ENCODE measurements around the gene TMTC4.
"Not testable (repeated sequence)": the region's sequence is repeated elsewhere in the genome, so short reads cannot be mapped to it uniquely, and the experiment has no call there.

Gene TMTC4

DNA sequence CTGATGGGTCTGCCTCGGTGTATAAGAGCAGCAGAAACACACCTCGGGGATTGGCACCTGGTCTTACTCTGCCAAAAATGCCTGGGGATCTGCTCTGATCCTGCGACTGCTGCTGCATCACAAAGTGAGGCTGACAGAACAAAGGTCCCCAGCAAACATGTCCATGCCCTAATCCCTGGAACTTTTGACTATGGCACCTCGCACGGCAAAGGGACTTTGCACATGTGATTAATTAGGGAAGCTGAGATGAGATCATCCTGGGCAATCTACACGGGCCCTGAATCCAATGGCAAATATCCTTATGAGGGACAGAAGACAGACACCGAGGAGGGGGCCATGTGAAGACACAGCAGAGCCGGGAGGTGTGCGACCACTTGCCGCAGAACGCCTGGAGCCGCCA, 94.5 kb downstream of the TMTC4 start:
- peaks cover 0 to 8% (median 5%) of the 10 kb centered on the region in 4 experiments for H3K36me3 ChIP-seq (ENCODE audit: control insufficient read depth in 4 of 4, insufficient read depth in 4 of 4, low read length in 3 of 4)
- ChIA-PET POLR2A (no interaction called here), CTCF (interaction anchor here (0.8 to 1.1 kb wide), 2 partner anchors 134 to 145 kb away, joined by 3 read pairs; no protein-coding TSS in a partner anchor)
- DNase-seq, result no peak
- WGBS (ENCODE audit: insufficient coverage), result 99% methylated on average over 12 of the region's 12 CpGs
- peaks cover 0 to 14% (median 4%) of the 10 kb centered on the region in 5 experiments for H3K9me3 ChIP-seq (ENCODE audit: control extremely low read depth in 1 of 5, control insufficient read depth in 4 of 5, insufficient read depth in 2 of 5, low read depth in 1 of 5, low read length in 4 of 5)
- no peak overlapping the region for H3K4me3 ChIP-seq (ENCODE audit: control insufficient read depth in 1 of 7, extremely low read depth in 1 of 7, insufficient read depth in 4 of 7, low read depth in 2 of 7, low read length in 6 of 7)
- no peaks in the 10 kb centered on the region for H3K27me3 ChIP-seq (replicated peaks in 2 of 5; ENCODE audit: control insufficient read depth in 4 of 5, insufficient read depth in 5 of 5, low read length in 4 of 5)
- no peak overlapping the region for H3K27ac ChIP-seq (ENCODE audit: insufficient read depth in 1 of 2, low read depth in 1 of 2, low read length in 2 of 2, poor library complexity in 1 of 2, severe bottlenecking in 2 of 2)
- peaks cover 0 to 2% (median 0%) of the 10 kb centered on the region in 4 experiments for H3K4me1 ChIP-seq (ENCODE audit: control extremely low read depth in 1 of 4, control insufficient read depth in 4 of 4, insufficient read depth in 4 of 4, low read length in 3 of 4)

DNA sequence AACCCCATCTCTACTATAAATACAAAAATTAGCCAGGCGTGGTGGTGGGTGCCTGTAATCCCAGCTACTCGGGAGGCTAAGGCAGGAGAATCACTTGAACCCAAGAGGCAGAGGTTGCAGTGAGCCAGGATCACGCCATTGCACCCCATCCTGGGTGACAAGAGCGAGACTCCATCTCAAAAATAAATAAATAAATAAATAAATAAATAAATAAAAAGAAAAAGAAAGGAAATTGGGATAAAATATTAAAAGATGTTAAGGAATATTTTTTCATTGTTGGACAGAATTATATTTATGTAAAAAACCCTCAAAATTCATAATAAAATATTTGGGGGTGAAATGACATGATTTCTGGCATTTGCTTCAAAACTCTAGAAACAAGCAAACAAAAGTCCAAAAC, 97.4 kb downstream of the TMTC4 start:
- H3K27ac ChIP-seq (ENCODE audit: insufficient read depth in 1 of 2, low read depth in 1 of 2, low read length in 2 of 2, poor library complexity in 1 of 2, severe bottlenecking in 2 of 2); DNase-seq; H3K36me3 ChIP-seq (ENCODE audit: control insufficient read depth in 4 of 4, insufficient read depth in 4 of 4, low read length in 3 of 4); CTCF ChIA-PET; POLR2A ChIA-PET; H3K4me3 ChIP-seq (ENCODE audit: control insufficient read depth in 1 of 7, extremely low read depth in 1 of 7, insufficient read depth in 4 of 7, low read depth in 2 of 7, low read length in 6 of 7); H3K27me3 ChIP-seq (replicated peaks in 2 of 5; ENCODE audit: control insufficient read depth in 4 of 5, insufficient read depth in 5 of 5, low read length in 4 of 5); H3K4me1 ChIP-seq (ENCODE audit: control extremely low read depth in 1 of 4, control insufficient read depth in 4 of 4, insufficient read depth in 4 of 4, low read length in 3 of 4): not testable (repeated sequence)
- WGBS (ENCODE audit: insufficient coverage), result no CpG with 5 or more reads among the region's 4 CpGs
- peaks cover 0 to 14% (median 4%) of the 10 kb centered on the region in 5 experiments for H3K9me3 ChIP-seq (ENCODE audit: control extremely low read depth in 1 of 5, control insufficient read depth in 4 of 5, insufficient read depth in 2 of 5, low read depth in 1 of 5, low read length in 4 of 5)

DNA sequence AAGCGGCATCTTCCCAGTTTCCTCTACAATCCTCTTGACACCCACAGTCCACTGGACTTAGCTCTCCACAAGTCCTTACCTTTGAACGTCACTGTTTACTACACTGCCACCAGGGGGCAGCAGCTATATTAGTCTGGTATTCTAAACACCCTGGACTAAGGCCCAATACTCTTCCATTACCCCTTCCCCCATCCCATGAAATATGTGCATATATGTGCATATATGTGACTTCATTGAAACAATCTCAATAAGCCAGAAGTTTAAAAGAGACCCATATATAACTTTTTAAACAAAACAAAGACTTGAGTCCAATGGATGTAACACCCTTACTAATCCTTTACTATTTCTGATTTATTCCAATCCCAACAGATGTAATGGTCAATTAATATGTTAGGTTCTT, 101.5 kb downstream of the TMTC4 start:
- no peaks in the 10 kb centered on the region for H3K27me3 ChIP-seq (replicated peaks in 2 of 5; ENCODE audit: control insufficient read depth in 4 of 5, insufficient read depth in 5 of 5, low read length in 4 of 5)
- ChIA-PET CTCF (interaction anchor here (0.5 to 6.5 kb wide), 23 partner anchors 8 to 554 kb away, joined by 3 to 53 read pairs (median 4); partner anchors contain the start of genes GGACT and TMTC4), POLR2A (no interaction called here)
- H3K9me3 ChIP-seq (ENCODE audit: control extremely low read depth in 1 of 5, control insufficient read depth in 4 of 5, insufficient read depth in 2 of 5, low read depth in 1 of 5, low read length in 4 of 5), result no peaks in the 10 kb centered on the region
- H3K27ac ChIP-seq (ENCODE audit: insufficient read depth in 1 of 2, low read depth in 1 of 2, low read length in 2 of 2, poor library complexity in 1 of 2, severe bottlenecking in 2 of 2), result no peak overlapping the region
- H3K36me3 ChIP-seq (ENCODE audit: control insufficient read depth in 4 of 4, insufficient read depth in 4 of 4, low read length in 3 of 4), result no peaks in the 10 kb centered on the region
- WGBS (ENCODE audit: insufficient coverage), result 43% methylated on average over 2 of the region's 2 CpGs
- DNase-seq, result peak; percentile 80 to 87 (median 83)
- H3K4me1 ChIP-seq (ENCODE audit: control extremely low read depth in 1 of 4, control insufficient read depth in 4 of 4, insufficient read depth in 4 of 4, low read length in 3 of 4), result no peaks in the 10 kb centered on the region
- no peak overlapping the region for H3K4me3 ChIP-seq (ENCODE audit: control insufficient read depth in 1 of 7, extremely low read depth in 1 of 7, insufficient read depth in 4 of 7, low read depth in 2 of 7, low read length in 6 of 7)

DNA sequence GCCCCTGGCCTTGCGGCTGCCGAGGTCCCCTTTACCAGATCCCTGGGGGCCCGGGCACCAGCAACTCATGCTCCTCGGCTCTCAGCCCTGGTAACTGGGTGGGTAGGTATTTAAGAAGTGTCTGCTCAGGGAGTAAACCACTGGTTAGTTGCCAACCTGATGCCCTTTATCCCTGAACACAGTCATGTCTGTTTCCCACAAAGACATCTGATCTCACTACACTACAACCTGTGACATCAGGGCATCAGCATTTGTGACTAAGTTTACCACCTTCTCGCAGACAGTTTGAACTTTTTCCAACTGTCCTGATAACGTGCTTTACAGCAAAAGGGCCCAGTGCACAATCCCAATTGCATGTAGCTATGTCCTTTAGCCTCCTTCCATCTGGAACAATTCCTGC, 108.1 kb downstream of the TMTC4 start:
- Histone ChIP-seq H3K27me3 (replicated peaks in 2 of 5; ENCODE audit: control insufficient read depth in 4 of 5, insufficient read depth in 5 of 5, low read length in 4 of 5) (no peaks in the 10 kb centered on the region), H3K27ac (ENCODE audit: insufficient read depth in 1 of 2, low read depth in 1 of 2, low read length in 2 of 2, poor library complexity in 1 of 2, severe bottlenecking in 2 of 2) (no peak overlapping the region), H3K4me1 (ENCODE audit: control extremely low read depth in 1 of 4, control insufficient read depth in 4 of 4, insufficient read depth in 4 of 4, low read length in 3 of 4) (no peaks in the 10 kb centered on the region), H3K4me3 (ENCODE audit: control insufficient read depth in 1 of 7, extremely low read depth in 1 of 7, insufficient read depth in 4 of 7, low read depth in 2 of 7, low read length in 6 of 7) (no peak overlapping the region), H3K9me3 (ENCODE audit: control extremely low read depth in 1 of 5, control insufficient read depth in 4 of 5, insufficient read depth in 2 of 5, low read depth in 1 of 5, low read length in 4 of 5) (peaks cover 0 to 7% (median 4%) of the 10 kb centered on the region in 5 experiments), H3K36me3 (ENCODE audit: control insufficient read depth in 4 of 4, insufficient read depth in 4 of 4, low read length in 3 of 4) (no peaks in the 10 kb centered on the region)
- ChIA-PET CTCF (interaction anchor here (1.5 kb wide), 1 partner anchor 8 kb away, joined by 8 read pairs; no protein-coding TSS in a partner anchor), POLR2A (no interaction called here)
- WGBS (ENCODE audit: insufficient coverage), result 100% methylated on average over 2 of the region's 6 CpGs
- no peak for DNase-seq

DNA sequence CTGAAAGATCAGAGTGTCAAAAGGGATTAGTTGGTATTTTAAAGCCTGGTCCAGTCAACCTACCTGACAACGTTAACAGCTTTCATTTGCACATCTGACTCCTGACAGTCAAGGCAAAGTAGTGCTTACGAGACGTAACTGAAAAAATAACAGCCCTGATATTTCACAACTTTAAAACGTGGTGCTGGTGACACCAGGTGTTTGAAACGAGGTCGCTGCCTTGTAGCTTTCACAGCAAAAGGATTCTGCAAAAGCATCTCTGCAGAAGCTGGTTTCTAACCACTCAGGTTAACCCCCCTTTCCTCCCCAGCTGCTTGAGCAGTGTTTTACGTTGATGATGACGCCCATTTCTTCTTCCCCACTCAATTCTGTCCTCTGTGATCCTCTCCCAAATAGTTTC, 109.3 kb downstream of the TMTC4 start:
- Histone ChIP-seq H3K27me3 (replicated peaks in 2 of 5; ENCODE audit: control insufficient read depth in 4 of 5, insufficient read depth in 5 of 5, low read length in 4 of 5) (no peaks in the 10 kb centered on the region), H3K27ac (ENCODE audit: insufficient read depth in 1 of 2, low read depth in 1 of 2, low read length in 2 of 2, poor library complexity in 1 of 2, severe bottlenecking in 2 of 2) (no peak overlapping the region), H3K4me1 (ENCODE audit: control extremely low read depth in 1 of 4, control insufficient read depth in 4 of 4, insufficient read depth in 4 of 4, low read length in 3 of 4) (no peaks in the 10 kb centered on the region), H3K4me3 (ENCODE audit: control insufficient read depth in 1 of 7, extremely low read depth in 1 of 7, insufficient read depth in 4 of 7, low read depth in 2 of 7, low read length in 6 of 7) (no peak overlapping the region), H3K9me3 (ENCODE audit: control extremely low read depth in 1 of 5, control insufficient read depth in 4 of 5, insufficient read depth in 2 of 5, low read depth in 1 of 5, low read length in 4 of 5) (peaks cover 0 to 7% (median 4%) of the 10 kb centered on the region in 5 experiments), H3K36me3 (ENCODE audit: control insufficient read depth in 4 of 4, insufficient read depth in 4 of 4, low read length in 3 of 4) (no peaks in the 10 kb centered on the region)
- ChIA-PET CTCF (interaction anchor here (0.7 to 1.5 kb wide), 3 partner anchors 9 to 1299 kb away, joined by 3 to 8 read pairs (median 3); no protein-coding TSS in a partner anchor), POLR2A (no interaction called here)
- 85% methylated on average over 8 of the region's 8 CpGs for WGBS (ENCODE audit: insufficient coverage)
- DNase-seq, result no peak

DNA sequence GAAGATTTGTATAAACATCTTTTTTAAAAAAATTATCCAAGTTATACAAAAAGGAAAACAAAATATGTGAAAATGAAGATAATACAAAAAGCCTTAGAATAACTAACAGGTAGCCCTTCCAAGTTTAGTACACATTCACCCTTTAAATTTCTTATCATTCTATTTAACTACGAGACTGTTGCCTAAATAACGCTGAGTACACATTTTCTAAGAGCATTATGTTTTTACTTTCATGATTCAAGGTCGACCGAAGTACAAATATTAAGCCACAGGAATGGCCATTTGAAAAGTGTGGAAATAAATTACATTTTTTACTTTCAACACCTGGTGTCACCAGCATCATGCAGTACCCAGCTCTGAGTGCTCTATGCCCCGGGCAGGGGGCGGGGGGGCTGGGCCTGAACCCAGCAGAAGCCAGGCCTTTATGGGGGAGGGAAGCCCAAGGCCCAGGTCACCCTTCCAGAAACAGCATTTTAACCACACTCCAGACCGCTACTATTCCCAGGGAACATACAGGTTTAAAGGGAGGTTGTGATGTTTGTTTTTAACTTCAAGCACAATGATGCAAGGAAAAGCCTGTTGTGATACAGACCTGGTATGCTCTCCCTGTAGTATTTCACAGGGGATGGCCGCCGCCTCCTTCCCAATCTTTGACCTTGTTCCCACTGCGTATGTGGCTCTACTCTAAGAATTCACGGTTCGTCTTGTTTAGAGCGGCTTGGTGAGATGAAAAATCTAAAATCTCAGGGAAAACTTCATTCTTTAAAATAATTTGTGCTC, 110.0 kb downstream of the TMTC4 start:
- no peaks in the 10 kb centered on the region for H3K27me3 ChIP-seq (replicated peaks in 2 of 5; ENCODE audit: control insufficient read depth in 4 of 5, insufficient read depth in 5 of 5, low read length in 4 of 5)
- no peaks in the 10 kb centered on the region for H3K36me3 ChIP-seq (ENCODE audit: control insufficient read depth in 4 of 4, insufficient read depth in 4 of 4, low read length in 3 of 4)
- H3K9me3 ChIP-seq (ENCODE audit: control extremely low read depth in 1 of 5, control insufficient read depth in 4 of 5, insufficient read depth in 2 of 5, low read depth in 1 of 5, low read length in 4 of 5), result peaks cover 0 to 7% (median 4%) of the 10 kb centered on the region in 5 experiments
- no peak overlapping the region for H3K27ac ChIP-seq (ENCODE audit: insufficient read depth in 1 of 2, low read depth in 1 of 2, low read length in 2 of 2, poor library complexity in 1 of 2, severe bottlenecking in 2 of 2)
- H3K4me1 ChIP-seq (ENCODE audit: control extremely low read depth in 1 of 4, control insufficient read depth in 4 of 4, insufficient read depth in 4 of 4, low read length in 3 of 4), result no peaks in the 10 kb centered on the region
- no peak for DNase-seq
- H3K4me3 ChIP-seq (ENCODE audit: control insufficient read depth in 1 of 7, extremely low read depth in 1 of 7, insufficient read depth in 4 of 7, low read depth in 2 of 7, low read length in 6 of 7), result peak overlapping the region in 1 of 7 experiments; percentile 2
- ChIA-PET POLR2A (no interaction called here), CTCF (interaction anchor here (0.7 to 1.5 kb wide), 3 partner anchors 10 to 1299 kb away, joined by 3 to 8 read pairs (median 3); no protein-coding TSS in a partner anchor)
- 98% methylated on average over 4 of the region's 13 CpGs for WGBS (ENCODE audit: insufficient coverage)

DNA sequence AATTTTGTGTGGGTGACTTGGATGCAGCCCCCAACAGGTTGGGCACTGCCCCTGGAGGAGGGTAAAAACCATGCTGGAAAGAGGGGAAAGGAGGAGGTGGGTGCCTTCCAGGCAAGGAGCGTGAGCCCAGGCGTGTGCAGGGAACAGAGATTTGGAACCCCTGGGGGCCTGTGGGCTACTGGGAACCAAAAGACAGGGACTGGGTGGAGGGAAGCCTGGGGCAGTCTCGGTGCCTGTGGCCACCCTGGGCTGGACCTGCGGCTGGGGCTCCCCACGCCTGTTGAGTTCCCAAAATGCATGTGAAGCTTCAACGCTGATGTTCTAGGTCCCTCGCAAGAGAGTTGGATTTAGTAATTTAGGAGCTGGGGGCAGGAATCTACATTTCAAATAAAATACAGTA, 110.8 kb downstream of the TMTC4 start:
- peaks cover 0 to 7% (median 4%) of the 10 kb centered on the region in 5 experiments for H3K9me3 ChIP-seq (ENCODE audit: control extremely low read depth in 1 of 5, control insufficient read depth in 4 of 5, insufficient read depth in 2 of 5, low read depth in 1 of 5, low read length in 4 of 5)
- DNase-seq, result no peak
- H3K4me1 ChIP-seq (ENCODE audit: control extremely low read depth in 1 of 4, control insufficient read depth in 4 of 4, insufficient read depth in 4 of 4, low read length in 3 of 4), result no peaks in the 10 kb centered on the region
- WGBS (ENCODE audit: insufficient coverage), result 96% methylated on average over 2 of the region's 7 CpGs
- H3K36me3 ChIP-seq (ENCODE audit: control insufficient read depth in 4 of 4, insufficient read depth in 4 of 4, low read length in 3 of 4), result no peaks in the 10 kb centered on the region
- ChIA-PET POLR2A (no interaction called here), CTCF (no interaction called here)
- H3K27ac ChIP-seq (ENCODE audit: insufficient read depth in 1 of 2, low read depth in 1 of 2, low read length in 2 of 2, poor library complexity in 1 of 2, severe bottlenecking in 2 of 2), result no peak overlapping the region
- no peak overlapping the region for H3K4me3 ChIP-seq (ENCODE audit: control insufficient read depth in 1 of 7, extremely low read depth in 1 of 7, insufficient read depth in 4 of 7, low read depth in 2 of 7, low read length in 6 of 7)
- no peaks in the 10 kb centered on the region for H3K27me3 ChIP-seq (replicated peaks in 2 of 5; ENCODE audit: control insufficient read depth in 4 of 5, insufficient read depth in 5 of 5, low read length in 4 of 5)

Data from common myeloid progenitor, CD34-positive (primary cell).